Heart left ventricle (tissue), 13 donors: Measurements from ENCODE around the gene MAN1B1.

ENCODE experiments used
- POLR2A ChIP-seq, 2 donors: fragments of 450-650 bp; IDR thresholded peaks; one replicate each; pipeline ENCODE4 v1.6.1; 2017; ENCODE audit warnings: antibody characterized with exemption in 2 of 2, mild to moderate bottlenecking in 2 of 2, moderate library complexity in 2 of 2
- TF ChIP-seq, protein P1 (sequence below), 12 donors: fragments of 200-600 bp; sonication (generic) in 4 of 12; IDR thresholded peaks; one replicate each; pipeline versions ENCODE4 v1.5.0 to v1.8.0; 2018 to 2022; ENCODE audit warnings: antibody characterized with exemption in 12 of 12, mild to moderate bottlenecking in 5 of 12
- donor health status: ischemic (EF 13 %, LVEDD 7.1; RV severe dilation, severe dysfunction).
- donor health status: DM: no; HTN: yes; CAD: no.
- donor health status: DM: no; HTN: no; CAD: no.
- donor health status: ischemic (EF 25% LVEDD 6.9; RV normal size, moderate dysfunction).
- donor health status: ischemic (EF 25% LVEDD 5.7; RV mildly dilated, moderate dysfunction).
- donor health status: ischemic (EF 35%, LVEDD 5.7; RV mildly dilated, moderate dysfunction).
- donor health status: nonischemic (EF 11% LVEDD 7.7; RV severe dilation, severe dysfunction).
- donor health status: DM: yes; HTN: yes; CAD: no.
- donor health status: PGD.
- donor health status: ischemic (EF 29% LVEDD 5.4; RV normal size, mild dysfunction).
- donor health status: nonischemic (EF 23%, LVEDD 6.1; RV moderate dilation, normal function).

DNA sequence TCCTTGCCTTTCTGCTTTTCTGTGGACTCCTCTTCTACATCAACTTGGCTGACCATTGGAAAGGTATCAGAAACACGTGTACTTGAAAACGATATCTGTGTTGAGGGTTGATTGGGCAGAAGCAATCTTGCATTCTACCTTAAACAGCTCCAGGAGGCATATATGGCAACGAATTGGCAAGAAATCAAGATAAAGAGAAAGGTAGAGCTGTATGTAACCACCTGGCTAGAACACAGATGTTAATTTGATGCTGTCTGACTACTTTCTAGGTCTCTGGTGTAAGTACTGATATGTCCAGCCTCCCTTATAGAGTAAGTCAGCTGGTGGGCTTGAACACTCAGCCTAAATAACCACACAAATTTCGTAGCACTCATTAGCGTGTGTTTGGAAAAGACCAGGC lies 1.3 kb downstream of the MAN1B1 start:
- TF ChIP-seq POLR2A (IDR thresholded peaks at IDR 0.05), result no peak
- TF ChIP-seq, protein P1, sequence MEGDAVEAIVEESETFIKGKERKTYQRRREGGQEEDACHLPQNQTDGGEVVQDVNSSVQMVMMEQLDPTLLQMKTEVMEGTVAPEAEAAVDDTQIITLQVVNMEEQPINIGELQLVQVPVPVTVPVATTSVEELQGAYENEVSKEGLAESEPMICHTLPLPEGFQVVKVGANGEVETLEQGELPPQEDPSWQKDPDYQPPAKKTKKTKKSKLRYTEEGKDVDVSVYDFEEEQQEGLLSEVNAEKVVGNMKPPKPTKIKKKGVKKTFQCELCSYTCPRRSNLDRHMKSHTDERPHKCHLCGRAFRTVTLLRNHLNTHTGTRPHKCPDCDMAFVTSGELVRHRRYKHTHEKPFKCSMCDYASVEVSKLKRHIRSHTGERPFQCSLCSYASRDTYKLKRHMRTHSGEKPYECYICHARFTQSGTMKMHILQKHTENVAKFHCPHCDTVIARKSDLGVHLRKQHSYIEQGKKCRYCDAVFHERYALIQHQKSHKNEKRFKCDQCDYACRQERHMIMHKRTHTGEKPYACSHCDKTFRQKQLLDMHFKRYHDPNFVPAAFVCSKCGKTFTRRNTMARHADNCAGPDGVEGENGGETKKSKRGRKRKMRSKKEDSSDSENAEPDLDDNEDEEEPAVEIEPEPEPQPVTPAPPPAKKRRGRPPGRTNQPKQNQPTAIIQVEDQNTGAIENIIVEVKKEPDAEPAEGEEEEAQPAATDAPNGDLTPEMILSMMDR (IDR thresholded peaks at IDR 0.05), result no peak
